T47D (cell line): ENCODE results near the gene GHR.
"Not testable (repeated sequence)": the region's sequence is repeated elsewhere in the genome, so short reads cannot be mapped to it uniquely, and the experiment has no call there.

Source experiments
- DNase-seq, 2 experiments: peaks; one replicate each; pipeline versions ENCODE4 v3.0.0 to v3.0.0-alpha.2; 2011 to 2012; ENCODE audit warnings: low read depth in 1 of 2, low spot score in 1 of 2
- JUND ChIP-seq: IDR thresholded peaks from 2 replicates; pipeline ENCODE4 v1.6.1; 2012; ENCODE audit warnings: low read depth
- in situ Hi-C: cut with HindIII; loops from 2 replicates; pipeline ENCODE4 v1.10.0; 2016; ENCODE audit warnings: low sequenced_read_pairs, low pct_unique_long_range_greater_than_20kb

GHR gene

DNA sequence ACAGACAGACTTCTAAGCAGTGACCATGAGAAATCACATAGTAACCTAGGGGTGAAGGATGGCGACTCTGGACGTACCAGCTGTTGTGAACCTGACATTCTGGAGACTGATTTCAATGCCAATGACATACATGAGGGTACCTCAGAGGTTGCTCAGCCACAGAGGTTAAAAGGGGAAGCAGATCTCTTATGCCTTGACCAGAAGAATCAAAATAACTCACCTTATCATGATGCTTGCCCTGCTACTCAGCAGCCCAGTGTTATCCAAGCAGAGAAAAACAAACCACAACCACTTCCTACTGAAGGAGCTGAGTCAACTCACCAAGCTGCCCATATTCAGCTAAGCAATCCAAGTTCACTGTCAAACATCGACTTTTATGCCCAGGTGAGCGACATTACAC, 295.4 kb downstream of the GHR start:
- TF ChIP-seq JUND: no peak
- no peak for DNase-seq
- in situ Hi-C loops: no loop called here

DNA sequence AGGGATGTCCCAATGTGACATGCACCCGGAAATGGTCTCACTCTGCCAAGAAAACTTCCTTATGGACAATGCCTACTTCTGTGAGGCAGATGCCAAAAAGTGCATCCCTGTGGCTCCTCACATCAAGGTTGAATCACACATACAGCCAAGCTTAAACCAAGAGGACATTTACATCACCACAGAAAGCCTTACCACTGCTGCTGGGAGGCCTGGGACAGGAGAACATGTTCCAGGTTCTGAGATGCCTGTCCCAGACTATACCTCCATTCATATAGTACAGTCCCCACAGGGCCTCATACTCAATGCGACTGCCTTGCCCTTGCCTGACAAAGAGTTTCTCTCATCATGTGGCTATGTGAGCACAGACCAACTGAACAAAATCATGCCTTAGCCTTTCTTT, 295.8 kb downstream of the GHR start:
- in situ Hi-C loops: no loop called here
- TF ChIP-seq JUND: no peak

DNA sequence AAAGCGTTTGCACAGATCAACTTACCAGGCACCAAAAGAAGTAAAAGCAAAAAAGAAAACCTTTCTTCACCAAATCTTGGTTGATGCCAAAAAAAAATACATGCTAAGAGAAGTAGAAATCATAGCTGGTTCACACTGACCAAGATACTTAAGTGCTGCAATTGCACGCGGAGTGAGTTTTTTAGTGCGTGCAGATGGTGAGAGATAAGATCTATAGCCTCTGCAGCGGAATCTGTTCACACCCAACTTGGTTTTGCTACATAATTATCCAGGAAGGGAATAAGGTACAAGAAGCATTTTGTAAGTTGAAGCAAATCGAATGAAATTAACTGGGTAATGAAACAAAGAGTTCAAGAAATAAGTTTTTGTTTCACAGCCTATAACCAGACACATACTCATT, 297.0 kb downstream of the GHR start:
- TF ChIP-seq JUND: no peak
- no peak for DNase-seq
- in situ Hi-C loops: no loop called here

More for the DNA sequence above, 295.8 kb downstream of the GHR start:
- no peak for DNase-seq

DNA sequence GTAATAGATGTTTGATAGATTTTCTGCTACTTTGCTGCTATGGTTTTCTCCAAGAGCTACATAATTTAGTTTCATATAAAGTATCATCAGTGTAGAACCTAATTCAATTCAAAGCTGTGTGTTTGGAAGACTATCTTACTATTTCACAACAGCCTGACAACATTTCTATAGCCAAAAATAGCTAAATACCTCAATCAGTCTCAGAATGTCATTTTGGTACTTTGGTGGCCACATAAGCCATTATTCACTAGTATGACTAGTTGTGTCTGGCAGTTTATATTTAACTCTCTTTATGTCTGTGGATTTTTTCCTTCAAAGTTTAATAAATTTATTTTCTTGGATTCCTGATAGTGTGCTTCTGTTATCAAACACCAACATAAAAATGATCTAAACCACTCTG, 298.2 kb downstream of the GHR start:
- DNase-seq: no peak
- no peak for TF ChIP-seq JUND
- in situ Hi-C loops: no loop called here

DNA sequence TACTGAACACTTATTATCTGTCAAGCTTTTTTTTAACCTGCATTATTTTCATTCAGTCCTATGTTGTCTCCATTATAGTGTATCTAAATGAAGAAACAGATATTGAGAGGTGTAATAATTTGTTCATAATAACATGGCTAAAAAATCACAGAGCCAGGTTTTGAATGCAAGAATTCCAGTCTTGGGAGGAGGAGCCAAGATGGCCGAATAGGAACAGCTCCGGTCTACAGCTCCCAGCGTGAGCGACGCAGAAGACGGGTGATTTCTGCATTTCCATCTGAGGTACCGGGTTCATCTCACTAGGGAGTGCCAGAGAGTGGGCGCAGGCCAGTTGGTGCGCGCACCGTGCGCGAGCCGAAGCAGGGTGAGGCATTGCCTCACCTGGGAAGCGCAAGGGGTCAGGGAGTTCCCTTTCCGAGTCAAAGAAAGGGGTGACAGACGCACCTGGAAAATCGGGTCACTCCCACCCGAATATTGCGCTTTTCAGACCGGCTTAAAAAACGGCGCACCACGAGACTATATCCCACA, 311.4 kb downstream of the GHR start:
- not testable (repeated sequence) for DNase-seq

DNA sequence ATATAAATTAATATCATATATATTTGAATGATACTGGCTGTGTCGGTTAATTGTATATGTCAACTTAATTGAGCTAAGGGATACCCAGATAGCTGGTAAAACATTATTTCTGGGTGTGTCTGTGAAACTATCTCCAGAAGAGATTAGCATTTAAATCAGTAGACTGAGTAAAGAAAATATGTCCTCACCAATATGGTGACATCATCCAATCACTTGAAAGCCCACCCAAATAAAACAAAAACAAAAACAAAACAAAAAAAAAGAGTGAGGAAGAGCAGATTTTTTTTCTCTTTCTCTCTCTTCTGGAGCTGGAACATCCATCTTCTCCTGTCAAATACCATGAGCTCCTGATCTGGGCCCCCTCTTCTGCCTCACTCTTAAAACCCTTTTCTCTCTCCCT, 317.7 kb downstream of the GHR start:
- TF ChIP-seq JUND: no peak
- in situ Hi-C loops: no loop called here
- no peak for DNase-seq

More for the DNA sequence above, 311.4 kb downstream of the GHR start:
- in situ Hi-C loops: not testable (repeated sequence)

DNA sequence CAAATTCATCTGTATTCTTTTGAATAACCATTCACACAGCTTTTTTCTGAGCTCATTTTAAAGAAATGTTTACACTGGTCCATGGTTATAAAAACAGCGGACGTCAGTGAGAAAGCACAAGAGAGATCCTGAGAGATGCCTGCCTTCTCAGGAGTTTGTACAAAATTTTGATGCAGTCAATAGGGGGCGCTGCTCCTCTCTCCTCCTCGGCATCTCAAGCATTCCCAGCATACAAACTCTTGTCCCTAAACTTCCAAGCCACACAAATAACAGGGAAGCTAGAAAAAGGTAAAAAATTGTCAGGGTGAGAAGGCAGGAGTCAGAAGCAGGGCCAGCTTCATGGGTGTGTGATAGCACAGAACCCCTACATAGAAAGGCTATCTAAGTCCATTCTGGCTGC, 322.2 kb downstream of the GHR start:
- TF ChIP-seq JUND: no peak
- in situ Hi-C loops: no loop called here
- DNase-seq: peak in 1 of 2 experiments; percentile 32

DNA sequence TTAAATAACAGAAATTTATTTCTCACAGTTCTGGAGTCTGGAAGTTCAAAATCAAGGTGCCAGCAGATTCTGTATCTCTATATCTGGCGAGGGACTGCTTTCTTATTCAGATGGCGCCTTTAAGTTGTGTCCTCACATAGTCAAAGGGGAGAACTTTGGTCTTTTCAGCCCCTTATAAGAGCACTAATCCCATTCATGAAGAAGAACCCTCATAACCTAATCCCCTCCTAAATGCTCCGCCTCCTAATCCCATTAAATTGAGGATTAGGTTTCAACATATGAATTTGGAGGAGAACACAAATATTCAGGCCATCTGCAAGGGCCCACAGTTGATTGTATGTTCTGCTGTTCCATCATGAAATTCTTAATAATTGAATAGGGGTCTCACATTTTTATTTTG, 322.6 kb downstream of the GHR start:
- no peak for DNase-seq
- no peak for TF ChIP-seq JUND
- in situ Hi-C loops: no loop called here

DNA sequence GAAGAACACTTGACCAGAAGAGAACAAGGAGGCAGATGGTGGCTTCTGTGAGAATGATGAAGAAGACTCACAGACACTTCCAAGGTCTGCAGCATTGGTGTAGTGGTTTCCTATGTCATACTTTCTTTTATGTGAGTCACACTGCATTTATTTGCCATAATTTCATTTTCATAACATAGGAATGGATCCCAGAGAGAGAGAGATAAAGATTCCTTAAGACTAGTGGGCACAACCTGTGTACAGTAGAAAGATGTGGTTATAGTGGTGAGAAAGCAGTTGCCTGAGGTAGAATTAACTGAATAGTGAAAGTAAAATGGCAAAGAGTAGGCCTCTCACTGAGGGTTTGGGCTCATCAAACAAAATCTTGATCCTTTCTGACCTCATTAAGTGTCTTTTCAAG, 325.8 kb downstream of the GHR start:
- in situ Hi-C loops: no loop called here
- TF ChIP-seq JUND: no peak
- no peak for DNase-seq

DNA sequence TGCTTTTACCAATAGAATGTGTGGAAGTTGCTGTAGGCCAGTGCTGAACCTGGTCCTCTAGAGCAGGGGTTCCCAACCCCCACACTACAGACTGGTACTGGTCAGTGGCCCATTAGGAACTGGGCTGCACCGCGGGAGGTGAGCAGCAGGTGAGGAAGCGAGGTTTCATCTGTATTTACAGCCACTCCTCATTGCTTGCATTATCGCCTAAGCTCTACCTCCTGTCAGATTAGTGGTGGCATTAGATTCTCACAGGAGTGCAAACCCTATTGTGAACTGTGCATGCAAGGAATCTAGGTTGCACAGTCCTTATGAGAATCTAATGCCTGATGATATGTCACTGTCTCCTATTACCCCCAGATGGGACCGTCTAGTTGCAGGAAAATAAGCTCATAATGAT, 327.3 kb downstream of the GHR start:
- in situ Hi-C loops: no loop called here
- DNase-seq: no peak
- no peak for TF ChIP-seq JUND

DNA sequence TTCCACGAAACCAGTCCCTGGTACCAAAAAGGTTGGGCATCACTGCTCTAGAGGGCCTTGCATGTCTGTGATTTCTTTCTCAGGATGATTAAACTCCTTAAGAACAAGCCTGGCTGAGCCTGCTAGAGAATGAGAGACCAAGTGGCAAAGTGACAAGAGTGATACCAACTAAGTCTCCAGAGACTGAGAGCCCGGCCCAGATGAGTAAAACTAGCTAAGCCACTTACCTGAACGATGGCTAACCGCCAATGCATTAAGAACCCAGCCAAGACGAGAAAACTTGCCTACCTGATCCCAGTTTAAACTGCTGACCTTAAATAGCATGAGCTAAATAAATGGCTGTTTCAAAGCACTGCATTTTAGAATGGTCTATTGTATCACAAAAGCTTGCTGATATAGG, 327.8 kb downstream of the GHR start:
- DNase-seq: no peak
- no peak for TF ChIP-seq JUND
- in situ Hi-C loops: no loop called here

DNA sequence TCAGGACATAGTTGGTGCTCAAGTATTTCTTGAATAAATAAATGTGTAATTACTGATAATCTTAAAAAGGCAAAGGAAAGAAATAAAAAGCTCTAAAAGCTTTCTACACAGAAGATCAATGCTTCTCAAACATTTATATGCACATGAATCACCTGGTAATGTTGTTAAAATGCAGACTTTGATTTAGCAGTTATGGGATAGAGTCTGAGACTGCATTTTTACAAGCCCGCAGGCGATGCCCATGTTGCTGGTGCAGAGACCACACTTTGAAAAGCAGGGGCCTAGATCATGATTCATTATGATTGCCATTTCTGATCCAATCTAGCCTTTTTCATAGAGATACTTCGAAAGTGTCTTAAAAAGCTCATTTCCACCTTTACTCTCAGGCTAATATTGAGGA, 329.9 kb downstream of the GHR start:
- in situ Hi-C loops: no loop called here
- DNase-seq: no peak
- no peak for TF ChIP-seq JUND

DNA sequence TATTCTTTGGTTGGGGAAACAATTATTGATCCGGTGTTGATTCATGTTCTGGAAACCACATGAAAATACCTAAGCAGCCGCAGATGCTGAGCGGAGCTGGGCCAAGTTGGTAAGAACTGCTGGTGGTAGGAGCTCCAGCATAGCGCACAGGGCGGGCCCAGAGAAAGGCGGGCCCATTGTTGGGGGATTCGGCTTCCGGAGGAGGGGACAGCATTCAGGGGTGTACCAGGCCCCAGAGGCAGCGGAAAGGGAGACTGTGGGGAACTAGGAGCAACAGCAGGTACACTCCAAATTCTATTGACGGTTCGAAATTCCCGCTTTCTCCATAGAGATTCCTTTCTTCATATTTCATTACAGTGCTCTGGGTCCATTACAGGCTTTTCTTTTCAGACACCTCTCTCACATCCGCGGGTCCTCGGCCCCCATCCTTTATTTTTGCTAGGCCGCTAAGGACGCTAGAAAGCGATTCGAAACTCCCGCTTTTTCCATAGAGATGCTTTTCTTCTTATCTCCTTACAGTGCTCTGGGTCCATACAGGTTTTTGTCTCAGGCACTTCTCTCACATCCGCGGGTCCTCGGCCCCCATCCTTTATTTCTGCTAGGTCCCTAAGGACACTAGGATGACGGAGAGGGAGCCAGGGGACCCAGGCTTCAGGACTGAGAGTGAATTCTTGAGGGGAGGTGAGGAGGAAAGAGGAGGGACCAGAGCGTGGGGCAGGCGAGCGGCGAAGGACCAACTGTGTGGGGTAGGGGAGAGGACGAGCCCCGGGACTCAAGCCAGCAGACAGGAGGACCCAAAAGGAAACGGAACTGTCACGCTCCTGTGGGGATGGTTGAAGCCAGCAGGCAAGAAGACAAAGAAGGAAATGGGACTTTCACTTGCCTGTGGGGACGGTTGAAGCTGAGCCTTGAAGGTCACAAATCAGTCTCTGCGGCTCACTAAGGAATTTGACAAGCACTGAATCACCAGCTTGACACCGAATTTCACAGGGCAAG, 333.7 kb downstream of the GHR start, which contains the start of gene CCDC152:
CCDC152 (plus strand) TSS at position 213 of the 996 bp plus-strand sequence. CDS start 2,304 bp downstream, outside the sequence.
- in situ Hi-C loops: no loop called here
- DNase-seq: no peak
- no peak for TF ChIP-seq JUND
